ENCODE data around the gene SPAG6.

The SPAG6 gene

DNA sequence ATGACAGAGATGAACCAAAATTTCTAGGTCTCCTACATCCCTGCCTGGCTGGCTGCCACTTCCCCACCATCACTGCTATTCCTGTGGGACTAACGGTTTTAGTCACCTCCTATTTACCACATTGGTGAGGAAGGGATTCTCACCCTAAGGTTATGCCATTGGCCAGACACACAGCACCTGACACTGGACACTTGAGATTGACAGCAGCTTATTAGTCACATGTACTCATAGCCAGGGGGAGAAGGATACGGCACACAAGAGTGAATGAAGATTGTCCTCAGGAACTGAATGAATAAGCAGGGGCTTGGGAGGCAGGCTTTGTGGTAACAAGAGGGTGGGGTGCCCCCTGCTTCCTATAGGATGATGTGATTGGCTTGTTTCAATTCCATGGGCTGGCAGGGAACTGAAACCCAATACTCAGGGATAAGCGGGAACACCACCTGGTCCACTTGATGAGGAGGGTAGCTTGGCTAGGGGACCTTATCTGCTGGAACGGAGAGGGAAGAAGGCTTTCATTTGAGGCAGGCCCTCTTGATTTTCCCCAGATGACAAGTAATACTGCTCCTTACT, 99.0 kb downstream of the SPAG6 start (continued):
- TF ChIP-seq ZNF148 (tag by site-specific recombination; IDR thresholded peaks at IDR 0.05; ENCODE audit: borderline replicate concordance), result no peak
- no peak for TF ChIP-seq FEZF1 (tag by site-specific recombination; IDR thresholded peaks at IDR 0.05)
- TF ChIP-seq ZNF660 (tag by site-specific recombination; IDR thresholded peaks at IDR 0.05), result no peak
- TF ChIP-seq, protein P1, sequence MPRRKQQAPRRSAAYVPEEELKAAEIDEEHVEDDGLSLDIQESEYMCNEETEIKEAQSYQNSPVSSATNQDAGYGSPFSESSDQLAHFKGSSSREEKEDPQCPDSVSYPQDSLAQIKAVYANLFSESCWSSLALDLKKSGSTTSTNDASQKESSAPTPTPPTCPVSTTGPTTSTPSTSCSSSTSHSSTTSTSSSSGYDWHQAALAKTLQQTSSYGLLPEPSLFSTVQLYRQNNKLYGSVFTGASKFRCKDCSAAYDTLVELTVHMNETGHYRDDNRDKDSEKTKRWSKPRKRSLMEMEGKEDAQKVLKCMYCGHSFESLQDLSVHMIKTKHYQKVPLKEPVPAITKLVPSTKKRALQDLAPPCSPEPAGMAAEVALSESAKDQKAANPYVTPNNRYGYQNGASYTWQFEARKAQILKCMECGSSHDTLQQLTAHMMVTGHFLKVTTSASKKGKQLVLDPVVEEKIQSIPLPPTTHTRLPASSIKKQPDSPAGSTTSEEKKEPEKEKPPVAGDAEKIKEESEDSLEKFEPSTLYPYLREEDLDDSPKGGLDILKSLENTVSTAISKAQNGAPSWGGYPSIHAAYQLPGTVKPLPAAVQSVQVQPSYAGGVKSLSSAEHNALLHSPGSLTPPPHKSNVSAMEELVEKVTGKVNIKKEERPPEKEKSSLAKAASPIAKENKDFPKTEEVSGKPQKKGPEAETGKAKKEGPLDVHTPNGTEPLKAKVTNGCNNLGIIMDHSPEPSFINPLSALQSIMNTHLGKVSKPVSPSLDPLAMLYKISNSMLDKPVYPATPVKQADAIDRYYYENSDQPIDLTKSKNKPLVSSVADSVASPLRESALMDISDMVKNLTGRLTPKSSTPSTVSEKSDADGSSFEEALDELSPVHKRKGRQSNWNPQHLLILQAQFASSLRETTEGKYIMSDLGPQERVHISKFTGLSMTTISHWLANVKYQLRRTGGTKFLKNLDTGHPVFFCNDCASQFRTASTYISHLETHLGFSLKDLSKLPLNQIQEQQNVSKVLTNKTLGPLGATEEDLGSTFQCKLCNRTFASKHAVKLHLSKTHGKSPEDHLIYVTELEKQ (tag by site-specific recombination; IDR thresholded peaks at IDR 0.05; ENCODE audit: borderline replicate concordance), result no peak
- TF ChIP-seq ZNF391 (tag by site-specific recombination; IDR thresholded peaks at IDR 0.05; ENCODE audit: borderline replicate concordance, low read depth), result no peak
- TF ChIP-seq ZNF404 (tag by site-specific recombination; IDR thresholded peaks at IDR 0.05), result no peak
- no peak for TF ChIP-seq ZNF521 (tag by site-specific recombination; IDR thresholded peaks at IDR 0.05)
- TF ChIP-seq ZNF266 (tag by site-specific recombination; IDR thresholded peaks at IDR 0.05; ENCODE audit: low read depth), result no peak
- TF ChIP-seq SCRT1 (tag by site-specific recombination; IDR thresholded peaks at IDR 0.05; ENCODE audit: borderline replicate concordance), result no peak
- TF ChIP-seq ZNF548 (tag by site-specific recombination; IDR thresholded peaks at IDR 0.05), result no peak

DNA sequence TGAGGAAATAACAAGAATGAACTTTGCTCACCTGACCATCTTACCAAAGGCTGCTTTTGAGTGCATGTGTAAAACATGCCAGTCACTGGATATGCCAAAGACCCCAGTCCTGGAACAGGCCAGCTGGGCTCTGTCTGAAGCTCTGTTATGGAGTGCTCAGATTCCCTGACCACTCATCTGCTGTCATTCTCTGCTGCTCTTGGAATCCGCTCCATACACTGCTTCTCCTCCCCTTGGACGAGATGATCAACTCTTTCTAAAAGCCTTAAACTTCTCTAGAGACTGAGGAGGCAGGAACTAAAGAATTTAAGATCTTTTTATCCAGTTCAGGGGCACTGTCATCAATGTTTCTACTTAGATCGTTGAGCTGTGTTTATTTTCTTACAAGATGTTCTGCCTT, 100.2 kb downstream of the SPAG6 start:
- CTCF ChIA-PET, result interaction anchor here (0.7 to 0.9 kb wide), 2 partner anchors 138 to 623 kb away, joined by 3 to 4 read pairs; no protein-coding TSS in a partner anchor
- POLR2A ChIA-PET, result no interaction called here

DNA sequence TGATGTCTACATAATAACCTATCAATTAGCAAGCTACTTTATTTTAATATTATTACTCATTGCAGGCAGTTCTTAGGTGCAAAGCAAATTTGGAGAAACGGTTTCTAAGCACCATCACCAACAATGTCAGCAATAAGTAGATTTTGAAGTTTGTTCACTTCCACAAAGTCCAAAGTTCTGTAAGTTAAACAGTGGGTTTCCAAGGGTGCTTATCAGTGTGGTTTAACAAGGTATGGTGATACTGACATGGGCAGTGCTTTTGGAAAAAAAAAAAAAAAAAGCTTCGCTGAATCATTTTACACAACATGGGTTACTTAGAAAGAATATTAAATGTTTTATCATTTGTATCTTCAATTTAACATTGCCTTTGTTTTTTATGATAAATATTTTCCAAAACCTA, 101.8 kb downstream of the SPAG6 start:
- Histone ChIP-seq H3K27ac (ENCODE audit: extremely low read depth, low read depth, low read length) (no peak overlapping the region), H3K9me3 (ENCODE audit: control insufficient read depth, insufficient read depth, low read depth, low read length) (no peaks in the 10 kb centered on the region), H3K4me3 (ENCODE audit: low read depth, low read length) (no peak overlapping the region), H3K36me3 (ENCODE audit: control insufficient read depth in 2 of 2, insufficient read depth in 1 of 2, low read length in 2 of 2) (no peaks in the 10 kb centered on the region), H3K4me1 (ENCODE audit: control insufficient read depth, insufficient read depth, low read length) (no peaks in the 10 kb centered on the region; the same call in 1 of the 2 replicates)
- ChIA-PET CTCF (no interaction called here), POLR2A (no interaction called here)
- no peak for TF ChIP-seq ZNF792 (tag by site-specific recombination; IDR thresholded peaks at IDR 0.05)
- no peak for TF ChIP-seq YY2 (tag by site-specific recombination; IDR thresholded peaks at IDR 0.05)
- TF ChIP-seq SCRT2 (tag by site-specific recombination; IDR thresholded peaks at IDR 0.05), result no peak
- TF ChIP-seq ZNF133 (tag by site-specific recombination; IDR thresholded peaks at IDR 0.05), result no peak
- TF ChIP-seq SALL2 (tag by site-specific recombination; IDR thresholded peaks at IDR 0.05; ENCODE audit: borderline replicate concordance), result no peak
- TF ChIP-seq ZBTB21 (tag by site-specific recombination; IDR thresholded peaks at IDR 0.05), result no peak
- TF ChIP-seq ZIC2 (tag by site-specific recombination; IDR thresholded peaks at IDR 0.05), result no peak
- no peak for TF ChIP-seq YY1 (tag by site-specific recombination; IDR thresholded peaks at IDR 0.05)
- no peak for TF ChIP-seq HOXC10 (CRISPR knock-in tag; IDR thresholded peaks at IDR 0.05)
- no peak for TF ChIP-seq MYNN (tag by site-specific recombination; IDR thresholded peaks at IDR 0.05; ENCODE audit: borderline replicate concordance)

More for the DNA sequence above, 100.2 kb downstream of the SPAG6 start:
- H3K36me3 ChIP-seq (ENCODE audit: control insufficient read depth in 2 of 2, insufficient read depth in 1 of 2, low read length in 2 of 2), result no peaks in the 10 kb centered on the region
- H3K4me3 ChIP-seq (ENCODE audit: low read depth, low read length), result no peak overlapping the region
- H3K9me3 ChIP-seq (ENCODE audit: control insufficient read depth, insufficient read depth, low read depth, low read length), result no peaks in the 10 kb centered on the region
- no peaks in the 10 kb centered on the region; the same call in 1 of the 2 replicates for H3K4me1 ChIP-seq (ENCODE audit: control insufficient read depth, insufficient read depth, low read length)
- no peak overlapping the region for H3K27ac ChIP-seq (ENCODE audit: extremely low read depth, low read depth, low read length)
- TF ChIP-seq ZSCAN30 (tag by site-specific recombination; IDR thresholded peaks at IDR 0.05) (no peak), ZNF600 (tag by site-specific recombination; IDR thresholded peaks at IDR 0.05) (peak; percentile 91), ZNF473 (tag by site-specific recombination; IDR thresholded peaks at IDR 0.05) (no peak), ZNF449 (tag by site-specific recombination; IDR thresholded peaks at IDR 0.05) (no peak), HOXD13 (CRISPR knock-in tag; IDR thresholded peaks at IDR 0.05; ENCODE audit: borderline replicate concordance) (no peak)

Data from HEK293 (cell line).